Thyroid gland (tissue), 4 donors: ENCODE measurements around the gene NFE2L3. TPM values are rescaled to one million over a fixed set of nuclear protein-coding genes. Genes with fewer than 3 reads are reported as not detected.
"Not testable (repeated sequence)": the region's sequence is repeated elsewhere in the genome, so short reads cannot be mapped to it uniquely, and the experiment has no call there.

Source experiments
- DNase-seq, 2 donors: peaks; one replicate each; pipeline ENCODE4 v3.0.0-alpha.2; 2019
- H3K27ac ChIP-seq, 3 donors: fragments of 200-600 bp; sonication (generic); 1 replicate in 2 of 3; 2 replicates in 1 of 3; pipeline ENCODE4 v1.5.1; 2016 to 2019; ENCODE audit warnings: mild to moderate bottlenecking in 1 of 3, moderate library complexity in 1 of 3
- H3K27me3 ChIP-seq: fragments of 200-600 bp; sonication (generic); one replicate; pipeline ENCODE4 v1.5.1; 2019
- H3K36me3 ChIP-seq, 2 donors: fragments of 200-600 bp; sonication (generic); one replicate each; pipeline ENCODE4 v1.5.1; 2016 to 2019
- H3K4me1 ChIP-seq, 2 donors: fragments of 200-600 bp; sonication (generic); one replicate each; pipeline ENCODE4 v1.5.1; 2017 to 2019
- H3K4me3 ChIP-seq, 3 donors: fragments of 200-600 bp; sonication (generic); replicated peaks in 1 of 3; 1 replicate in 2 of 3; 2 replicates in 1 of 3; pipeline ENCODE4 v1.5.1; 2016; ENCODE audit warnings: mild to moderate bottlenecking in 1 of 3
- H3K9me3 ChIP-seq: fragments of 200-600 bp; sonication (generic); one replicate; pipeline ENCODE4 v1.5.1; 2017
- POLR2A ChIP-seq, 2 donors: fragments of 450-650 bp; IDR thresholded peaks; one replicate each; pipeline ENCODE4 v1.6.1; 2017; ENCODE audit warnings: antibody characterized with exemption in 2 of 2, mild to moderate bottlenecking in 2 of 2, moderate library complexity in 1 of 2
- WGBS, 2 donors: methylation state at CpG; one replicate each; pipeline ENCODE4 v1.1.5; 2017; 5-methylcytosine and 5-hydroxymethylcytosine counted together
- intact Hi-C: fragments of 100-400 bp; cut with DNase I; formaldehyde crosslinking; loops from one replicate; pipeline ENCODE4 v1.15.1; 2023
- total RNA-seq, 4 donors: library from RNA; depleted of rRNA; stranded (reverse); fragments of >200 nt; gene quantifications; one replicate each; pipeline ENCODE4 v1.2.3, GENCODE V29; 2016
- TF ChIP-seq, protein P1 (sequence below), 6 experiments: fragments of 200-600 bp in 3 of 6; fragments of 450-650 bp in 3 of 6; sonication (generic) in 3 of 6; IDR thresholded peaks; one replicate each; pipeline ENCODE4 v1.5.1; 2016 to 2019; ENCODE audit warnings: antibody characterized with exemption in 6 of 6, mild to moderate bottlenecking in 2 of 6, inconsistent platforms in 1 of 6, moderate library complexity in 1 of 6

Gene NFE2L3
- total RNA-seq, 4 donors from 2014 or later: 0.33 to 1.4 (median 0.98) TPM

DNA sequence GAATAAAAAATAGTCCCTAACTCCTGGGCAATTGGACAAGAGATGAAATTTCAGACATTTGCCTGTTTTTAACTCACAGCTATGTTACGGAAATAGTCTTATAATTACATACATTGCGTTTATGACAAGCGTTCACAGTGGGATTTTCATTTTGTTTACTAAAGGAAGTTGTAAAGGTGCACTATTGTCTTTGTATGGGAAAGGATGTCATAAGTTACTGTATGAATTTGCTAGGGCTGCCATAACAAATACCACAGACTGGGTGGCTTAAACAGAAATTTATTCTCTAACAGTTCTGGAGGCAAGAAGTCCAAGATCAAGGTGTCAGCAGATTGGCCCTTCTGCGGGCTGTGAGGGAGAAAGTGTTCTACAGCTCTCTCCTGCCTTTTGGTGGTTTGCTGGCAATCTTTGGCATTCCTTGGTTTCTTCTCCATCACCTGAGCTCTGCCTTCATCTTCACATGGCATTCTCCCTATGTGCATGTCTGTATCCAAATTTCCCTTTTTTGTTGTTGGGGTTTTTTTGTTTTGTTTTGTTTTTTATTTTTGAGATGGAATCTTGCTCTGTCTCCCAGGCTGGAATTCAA is 5.6 kb downstream of the NFE2L3 start:
- TF ChIP-seq, protein P1, sequence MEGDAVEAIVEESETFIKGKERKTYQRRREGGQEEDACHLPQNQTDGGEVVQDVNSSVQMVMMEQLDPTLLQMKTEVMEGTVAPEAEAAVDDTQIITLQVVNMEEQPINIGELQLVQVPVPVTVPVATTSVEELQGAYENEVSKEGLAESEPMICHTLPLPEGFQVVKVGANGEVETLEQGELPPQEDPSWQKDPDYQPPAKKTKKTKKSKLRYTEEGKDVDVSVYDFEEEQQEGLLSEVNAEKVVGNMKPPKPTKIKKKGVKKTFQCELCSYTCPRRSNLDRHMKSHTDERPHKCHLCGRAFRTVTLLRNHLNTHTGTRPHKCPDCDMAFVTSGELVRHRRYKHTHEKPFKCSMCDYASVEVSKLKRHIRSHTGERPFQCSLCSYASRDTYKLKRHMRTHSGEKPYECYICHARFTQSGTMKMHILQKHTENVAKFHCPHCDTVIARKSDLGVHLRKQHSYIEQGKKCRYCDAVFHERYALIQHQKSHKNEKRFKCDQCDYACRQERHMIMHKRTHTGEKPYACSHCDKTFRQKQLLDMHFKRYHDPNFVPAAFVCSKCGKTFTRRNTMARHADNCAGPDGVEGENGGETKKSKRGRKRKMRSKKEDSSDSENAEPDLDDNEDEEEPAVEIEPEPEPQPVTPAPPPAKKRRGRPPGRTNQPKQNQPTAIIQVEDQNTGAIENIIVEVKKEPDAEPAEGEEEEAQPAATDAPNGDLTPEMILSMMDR (IDR thresholded peaks at IDR 0.05): no peak
- no peak for TF ChIP-seq POLR2A (IDR thresholded peaks at IDR 0.05)
- no peak overlapping the region for H3K27ac ChIP-seq
- 88 to 90% methylated on average over 4 of the region's 4 CpGs for WGBS, 2 donors
- H3K4me1 ChIP-seq: peaks cover 0 to 11% of the 10 kb centered on the region in 2 donors
- no peak overlapping the region for H3K4me3 ChIP-seq
- H3K9me3 ChIP-seq: no peaks in the 10 kb centered on the region
- no peak for DNase-seq
- H3K36me3 ChIP-seq: no peaks in the 10 kb centered on the region
- intact Hi-C loops: no loop called here
- H3K27me3 ChIP-seq: no peaks in the 10 kb centered on the region

DNA sequence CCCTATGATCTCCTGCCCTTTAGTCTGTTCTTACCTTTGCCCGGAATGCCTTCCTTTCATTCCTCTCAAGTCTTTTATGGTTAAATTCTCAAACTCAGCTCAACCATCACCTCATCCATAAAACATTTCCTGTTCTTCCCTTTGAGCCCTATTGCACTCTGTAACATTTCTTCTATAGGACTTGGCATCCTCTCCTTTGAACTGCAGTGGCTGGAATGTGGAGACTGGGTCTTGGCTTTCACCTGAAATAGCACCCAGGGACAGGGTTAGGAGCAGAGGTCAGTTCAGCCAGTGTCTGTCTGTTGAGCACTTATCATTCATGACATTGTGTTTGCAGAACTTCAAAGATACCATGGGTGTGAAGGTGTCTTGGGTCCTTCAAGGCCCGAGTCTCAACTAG is 7.2 kb downstream of the NFE2L3 start:
- H3K27me3 ChIP-seq: no peaks in the 10 kb centered on the region
- no peak overlapping the region for H3K4me3 ChIP-seq
- WGBS, 2 donors: 77 to 82% methylated on average over 2 of the region's 2 CpGs
- no peak overlapping the region for H3K27ac ChIP-seq
- intact Hi-C loops: no loop called here
- peaks cover 0 to 8% of the 10 kb centered on the region in 2 donors for H3K4me1 ChIP-seq
- no peaks in the 10 kb centered on the region for H3K9me3 ChIP-seq
- DNase-seq: no peak
- no peaks in the 10 kb centered on the region for H3K36me3 ChIP-seq
- TF ChIP-seq POLR2A (IDR thresholded peaks at IDR 0.05): no peak
- TF ChIP-seq, protein P1 (IDR thresholded peaks at IDR 0.05): no peak

DNA sequence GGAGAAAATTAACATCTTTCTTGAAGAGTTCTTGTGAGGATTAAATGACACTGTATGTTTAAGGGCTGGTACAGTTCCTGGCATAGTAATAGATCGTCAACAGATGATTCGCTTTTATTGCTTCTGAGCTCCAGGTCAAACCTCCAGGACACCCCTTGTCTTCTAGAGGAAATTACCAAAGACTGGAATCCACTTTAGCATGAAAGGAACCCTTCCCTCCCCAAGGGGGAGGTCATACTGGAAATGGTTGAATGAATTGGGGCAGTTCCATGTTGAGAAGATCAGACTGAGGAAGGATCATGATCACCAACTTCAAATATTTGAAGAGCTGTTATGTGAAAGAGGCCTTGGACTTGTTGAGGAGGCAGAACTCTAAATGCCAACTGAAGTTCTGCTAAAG is 8.9 kb downstream of the NFE2L3 start:
- 86 to 95% methylated on average over 2 of the region's 2 CpGs for WGBS, 2 donors
- Histone ChIP-seq H3K27ac (no peak overlapping the region), H3K36me3 (no peaks in the 10 kb centered on the region), H3K4me1 (peaks cover 0 to 4% of the 10 kb centered on the region in 2 donors), H3K27me3 (no peaks in the 10 kb centered on the region), H3K9me3 (no peaks in the 10 kb centered on the region), H3K4me3 (no peak overlapping the region)
- intact Hi-C loops: no loop called here
- DNase-seq: no peak
- TF ChIP-seq, protein P1 (IDR thresholded peaks at IDR 0.05): no peak
- TF ChIP-seq POLR2A (IDR thresholded peaks at IDR 0.05): no peak

DNA sequence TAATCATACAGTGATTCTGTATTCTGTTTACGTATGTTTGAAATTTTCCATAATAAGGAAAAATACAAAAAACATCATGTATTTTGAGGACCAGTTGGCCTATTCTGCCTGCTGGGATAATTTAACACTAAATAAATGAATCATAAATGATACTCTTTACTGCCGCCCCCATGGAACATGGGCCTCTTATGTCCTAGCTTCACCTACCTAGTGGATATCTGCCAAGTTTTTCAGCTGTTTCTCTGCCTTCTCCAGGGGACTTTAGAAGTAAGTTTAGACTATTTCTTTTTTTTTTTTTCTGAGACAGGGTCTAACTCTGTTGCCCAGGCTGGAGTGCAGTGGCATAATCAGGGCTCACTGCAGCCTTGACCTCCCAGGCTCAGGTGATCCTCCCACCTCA is 10.4 kb downstream of the NFE2L3 start:
- Histone ChIP-seq H3K27ac (no peak overlapping the region), H3K9me3 (no peaks in the 10 kb centered on the region), H3K27me3 (no peaks in the 10 kb centered on the region), H3K36me3 (no peaks in the 10 kb centered on the region), H3K4me3 (no peak overlapping the region), H3K4me1 (no peaks in the 10 kb centered on the region)
- no peak for TF ChIP-seq POLR2A (IDR thresholded peaks at IDR 0.05)
- TF ChIP-seq, protein P1 (IDR thresholded peaks at IDR 0.05): no peak
- intact Hi-C loops: no loop called here
- WGBS, 2 donors: 82 to 87% methylated on average over 2 of the region's 2 CpGs
- DNase-seq: no peak

DNA sequence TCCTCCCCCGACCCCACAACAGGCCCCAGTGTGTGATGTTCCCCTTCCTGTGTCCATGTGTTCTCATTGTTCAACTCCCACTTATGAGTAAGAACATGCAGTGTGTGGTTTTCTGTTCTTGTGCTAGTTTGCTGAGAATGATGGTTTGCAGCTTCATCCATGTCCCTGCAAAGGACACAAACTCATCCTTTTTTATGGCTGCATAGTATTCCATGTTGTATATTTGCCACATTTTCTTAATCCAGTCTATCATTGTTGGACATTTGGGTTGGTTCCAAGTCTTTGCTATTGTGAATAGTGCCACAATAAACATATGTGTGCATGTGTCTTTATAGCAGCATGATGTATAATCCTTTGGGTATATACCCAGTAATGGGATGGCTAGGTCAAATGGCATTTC is 11.8 kb downstream of the NFE2L3 start:
- H3K9me3 ChIP-seq, DNase-seq, H3K27ac ChIP-seq, H3K4me1 ChIP-seq, intact Hi-C loops, H3K4me3 ChIP-seq, H3K36me3 ChIP-seq, H3K27me3 ChIP-seq: not testable (repeated sequence)
- 86 to 93% methylated on average over 1 of the region's 1 CpG for WGBS, 2 donors
